IPS-11a (cell line): ENCODE data around the gene FTMT.
"Not testable (repeated sequence)": the region's sequence is repeated elsewhere in the genome, so short reads cannot be mapped to it uniquely, and the experiment has no call there.

ENCODE experiments used
- H3K4me3 ChIP-seq: one replicate; pipeline ENCODE4 v1.5.1; 2013; ENCODE audit warnings: low read depth, low read length, control low read depth

The FTMT gene

GRCh38 chr5:121851643-121852574, at the start of gene FTMT:
Gene FTMT, plus strand, starts transcription at chr5:121851882. Its CDS starts 82 bp downstream, at chr5:121851964.
- no peak within 1 kb of the TSS for H3K4me3 ChIP-seq

DNA sequence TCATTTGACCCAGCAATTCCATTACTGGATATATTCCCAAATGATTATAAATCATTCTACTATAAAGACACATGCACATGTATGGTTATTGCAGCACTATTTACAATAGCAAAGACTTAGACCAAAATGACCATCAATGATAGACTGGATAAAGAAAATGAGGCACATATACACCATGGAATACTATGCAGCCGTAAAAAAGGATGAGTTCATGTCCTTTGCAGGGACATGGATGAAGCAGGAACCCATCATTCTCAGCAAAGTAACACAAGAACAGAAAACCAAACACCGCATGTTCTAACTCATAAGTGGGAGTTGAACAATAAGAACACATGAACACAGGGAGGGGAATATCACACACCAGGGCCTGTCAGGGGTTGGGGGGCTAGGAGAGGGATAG, 46.4 kb upstream of the FTMT start:
- H3K4me3 ChIP-seq = not testable (repeated sequence)

DNA sequence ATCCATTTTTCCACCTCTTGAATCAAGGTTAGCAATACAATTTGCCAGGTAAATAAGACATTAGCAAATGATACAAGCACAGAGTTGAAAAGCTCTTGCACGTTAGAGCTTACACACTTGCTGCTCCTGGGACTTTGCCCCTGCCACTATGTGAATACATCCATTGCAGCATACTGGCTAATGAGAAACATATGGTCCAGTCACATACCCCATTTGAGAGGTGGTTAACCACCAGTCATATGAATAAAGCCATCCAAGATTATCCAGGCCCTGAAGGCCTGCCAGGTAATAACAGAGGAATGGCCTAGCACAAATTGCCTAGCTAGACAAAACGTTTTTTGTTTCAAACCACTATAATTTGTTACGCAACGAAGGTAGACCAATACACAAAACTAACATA, 45.8 kb upstream of the FTMT start:
- H3K4me3 ChIP-seq = no peak overlapping the region

DNA sequence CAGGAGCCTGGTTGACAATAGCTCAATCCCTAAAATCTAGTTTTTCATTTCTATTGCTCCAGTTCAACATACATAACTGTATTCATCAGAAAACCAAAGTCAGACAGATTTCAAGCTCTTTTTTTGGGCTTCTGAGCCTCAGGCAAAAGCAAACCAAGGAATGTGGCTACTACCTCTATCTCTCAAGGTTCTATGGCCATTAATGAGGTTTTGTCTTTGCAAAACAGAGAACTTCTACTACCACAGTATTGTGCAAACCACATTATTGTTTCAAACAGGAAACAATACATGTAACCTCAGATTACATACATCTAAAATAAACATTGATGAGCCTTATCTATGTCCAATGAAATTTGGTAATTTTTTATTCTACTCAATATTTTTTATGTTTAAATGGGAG, 35.5 kb upstream of the FTMT start:
- H3K4me3 ChIP-seq = no peak overlapping the region

- H3K4me3 ChIP-seq = no peak overlapping the region
These were observed 31.9 kb upstream of the FTMT start for GRCh38 chr5:121819682-121820261.

DNA sequence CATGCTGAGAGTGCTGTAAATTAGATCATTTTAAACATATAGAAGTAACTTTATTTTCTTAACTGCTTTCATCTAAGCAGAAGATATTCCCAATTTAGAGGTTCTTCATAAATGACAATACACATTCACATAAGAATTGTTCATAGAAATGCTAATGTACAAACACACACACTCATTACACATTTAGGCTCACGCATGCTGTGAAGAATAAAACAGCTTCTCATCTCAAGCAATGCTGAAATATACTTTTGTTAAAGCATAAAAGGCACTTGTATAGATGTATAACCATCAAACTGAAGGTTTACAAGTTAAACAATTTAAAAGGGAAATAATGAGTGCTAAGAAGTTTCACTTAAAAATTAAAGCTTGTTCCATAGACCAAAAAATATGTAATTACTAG, 18.1 kb upstream of the FTMT start:
- H3K4me3 ChIP-seq = no peak overlapping the region

GRCh38 chr5:121834021-121834420, 17.7 kb upstream of the FTMT start:
- no peak overlapping the region for H3K4me3 ChIP-seq

DNA sequence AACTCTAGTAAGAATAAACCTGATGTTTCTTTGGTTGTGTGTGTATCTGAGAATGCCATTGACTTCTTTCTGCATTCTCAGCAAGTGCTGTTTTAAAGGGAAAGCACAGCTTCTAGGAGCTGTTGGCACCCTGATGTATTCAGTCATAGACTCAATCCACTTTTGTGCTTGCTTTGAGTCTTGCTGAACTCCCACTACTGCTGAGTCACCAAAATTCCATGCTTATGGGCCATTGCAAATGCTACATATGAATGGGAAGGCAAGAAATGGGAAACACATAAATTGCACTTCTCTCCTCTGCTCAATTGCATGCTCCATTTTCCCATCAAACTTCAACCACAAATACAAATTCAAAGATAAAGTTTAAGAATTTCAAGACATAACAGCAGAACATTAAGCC, 9.8 kb upstream of the FTMT start:
- H3K4me3 ChIP-seq = no peak overlapping the region

DNA sequence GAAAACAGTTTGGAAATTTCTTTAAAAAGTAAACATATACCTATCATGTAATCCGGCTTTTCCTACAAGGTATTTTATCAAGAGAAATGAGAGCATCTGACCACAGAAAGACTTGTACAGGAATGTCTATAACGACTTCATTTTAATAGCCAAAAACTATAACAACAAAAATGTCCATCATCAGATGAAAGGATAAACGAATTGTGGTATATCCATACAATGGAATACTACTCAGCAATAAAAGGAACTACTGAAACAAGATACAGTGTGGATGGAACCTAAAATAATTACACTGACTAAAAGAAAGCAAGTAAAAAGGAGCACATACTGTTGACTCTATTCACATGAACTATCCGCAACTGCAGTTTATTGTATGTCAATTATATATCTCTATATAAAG, 1.4 kb upstream of the FTMT start:
- H3K4me3 ChIP-seq = no peak overlapping the region

DNA sequence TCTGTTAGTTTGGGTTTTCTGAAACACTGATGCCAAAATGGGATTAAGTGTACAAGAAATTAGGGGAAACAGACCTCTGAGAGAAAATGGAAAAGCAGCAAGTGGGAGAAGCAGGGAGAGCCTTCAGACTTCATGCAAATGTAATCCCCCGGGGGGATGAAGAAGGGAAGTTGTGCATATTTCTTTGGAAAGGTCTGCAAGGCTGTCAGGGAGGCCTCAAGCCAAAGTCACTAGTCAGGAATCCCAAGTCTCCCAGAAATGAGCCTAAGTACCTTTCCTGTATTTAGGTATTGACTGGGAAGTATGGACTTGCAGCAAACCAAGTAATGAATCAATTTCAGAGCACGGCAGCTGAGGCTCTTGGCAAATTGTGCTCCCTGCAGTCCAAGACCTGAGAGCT, 2.2 kb downstream of the FTMT start:
- no peak overlapping the region for H3K4me3 ChIP-seq

- no peak overlapping the region for H3K4me3 ChIP-seq
These were observed 11.1 kb downstream of the FTMT start for GRCh38 chr5:121862801-121863200.

DNA sequence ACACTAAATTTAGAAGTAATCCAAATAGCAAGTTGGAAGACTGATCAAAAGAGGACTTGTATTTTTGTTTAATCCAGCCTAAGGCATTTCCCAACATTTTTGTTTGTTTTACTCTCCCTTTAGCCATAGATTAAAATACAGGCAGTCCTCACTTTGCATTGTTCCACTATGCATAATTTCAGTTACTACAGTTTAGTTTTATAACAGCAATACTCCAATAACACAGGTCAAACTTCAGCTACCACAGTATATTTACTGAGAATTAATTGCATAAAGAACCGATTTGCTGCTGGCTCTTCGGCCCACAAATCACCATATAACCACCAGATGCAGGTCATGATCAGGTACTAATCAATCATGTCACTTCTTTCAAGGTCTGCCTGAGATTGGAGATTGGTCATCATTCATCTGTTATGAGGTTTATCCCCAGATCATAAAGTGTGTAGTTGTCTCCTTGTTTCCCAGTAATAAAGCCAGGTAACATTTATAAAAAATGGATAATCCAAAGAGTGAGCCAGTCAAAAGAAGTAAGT, 12.1 kb downstream of the FTMT start:
- no peak overlapping the region for H3K4me3 ChIP-seq

- no peak overlapping the region for H3K4me3 ChIP-seq
These were observed 15.7 kb downstream of the FTMT start for GRCh38 chr5:121867403-121867802.

GRCh38 chr5:121870489-121870888, 18.8 kb downstream of the FTMT start:
- H3K4me3 ChIP-seq = no peak overlapping the region

DNA sequence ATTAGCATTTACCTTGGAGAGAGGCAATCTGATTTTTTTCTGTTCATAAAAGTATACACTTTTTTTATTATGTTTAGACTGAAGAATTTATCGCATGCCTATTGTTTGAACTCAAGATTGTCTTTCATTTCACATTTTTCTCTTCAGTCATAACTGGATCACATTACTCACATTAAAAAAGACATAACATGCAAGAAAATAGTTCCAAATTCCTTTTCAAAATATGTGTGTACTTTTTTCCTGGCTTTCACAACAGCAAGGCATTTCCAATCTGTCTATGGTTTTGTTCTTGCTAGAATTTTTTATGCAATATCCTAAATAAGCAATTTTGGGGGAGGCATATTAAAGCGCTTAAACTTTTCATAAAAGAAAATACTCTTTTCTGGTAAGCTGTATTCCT, 21.2 kb downstream of the FTMT start:
- H3K4me3 ChIP-seq = no peak overlapping the region

DNA sequence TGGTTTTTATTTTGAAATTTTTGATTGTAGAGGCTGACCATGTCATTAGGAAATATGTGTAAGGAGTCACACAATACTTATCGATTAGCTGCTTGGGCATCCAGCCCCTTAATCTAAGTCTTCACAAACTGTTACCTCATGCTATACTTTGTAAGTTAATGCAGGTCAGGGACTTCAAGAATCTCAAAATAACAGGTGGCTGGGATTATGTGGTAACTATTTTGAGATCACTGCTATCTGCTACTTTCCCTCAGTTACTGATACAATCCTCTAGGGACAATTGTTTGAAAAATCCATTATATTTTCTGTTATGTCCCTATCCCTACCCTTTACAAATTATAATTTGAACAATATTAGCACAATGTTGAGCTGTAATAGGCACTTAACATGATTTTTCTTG, 21.7 kb downstream of the FTMT start:
- H3K4me3 ChIP-seq = no peak overlapping the region

GRCh38 chr5:121885630-121886029, 33.9 kb downstream of the FTMT start:
- H3K4me3 ChIP-seq = no peak overlapping the region

DNA sequence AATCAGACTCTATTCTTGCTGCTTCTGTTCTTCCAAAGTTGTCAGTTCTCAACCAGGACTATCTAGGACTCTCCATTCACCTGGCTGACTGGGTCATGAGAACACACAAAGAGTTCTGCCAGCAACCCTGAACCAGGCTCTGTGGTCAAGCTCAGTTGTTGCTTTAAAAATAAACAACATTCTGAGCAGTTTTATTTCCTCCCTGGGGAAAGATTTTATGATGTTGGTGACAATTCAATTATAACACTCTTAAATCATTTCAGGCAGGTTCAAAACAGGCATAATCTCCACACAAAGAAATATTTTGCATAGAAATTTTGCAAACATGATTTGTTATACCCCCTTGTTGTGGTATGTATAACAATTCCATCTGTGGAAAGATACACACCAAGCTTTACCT, 36.0 kb downstream of the FTMT start:
- H3K4me3 ChIP-seq = no peak overlapping the region

GRCh38 chr5:121890297-121890858, 38.7 kb downstream of the FTMT start:
- H3K4me3 ChIP-seq = no peak overlapping the region

DNA sequence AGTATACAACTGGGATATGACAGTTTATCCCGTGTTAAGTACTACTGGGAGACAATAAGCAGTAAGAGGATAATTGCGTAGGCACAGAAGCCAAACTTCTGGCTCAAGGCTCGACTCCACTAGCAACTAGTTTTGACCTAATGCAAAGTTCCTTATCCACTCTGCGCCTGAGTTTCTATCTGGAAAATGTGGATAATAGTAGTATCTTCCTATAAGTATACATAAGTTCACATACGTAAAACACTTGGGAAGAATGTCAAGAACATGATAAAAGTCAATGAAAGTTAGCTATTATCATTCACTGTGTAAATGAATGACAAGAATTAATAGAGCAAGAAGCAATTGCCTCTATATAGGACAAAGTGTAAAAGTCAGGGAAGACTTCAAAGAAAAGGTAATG, 45.7 kb downstream of the FTMT start:
- no peak overlapping the region for H3K4me3 ChIP-seq

GRCh38 chr5:121899346-121899745, 47.7 kb downstream of the FTMT start:
- no peak overlapping the region for H3K4me3 ChIP-seq
